GM19193 (cell line): ENCODE measurements around the gene PSMG3.

Experiments used
- POLR2A ChIP-seq: IDR thresholded peaks from 4 replicates; pipeline ENCODE4 v1.6.1; 2011; ENCODE audit not compliant: insufficient read depth, insufficient read length; ENCODE audit errors: extremely low read depth

PSMG3 gene

DNA sequence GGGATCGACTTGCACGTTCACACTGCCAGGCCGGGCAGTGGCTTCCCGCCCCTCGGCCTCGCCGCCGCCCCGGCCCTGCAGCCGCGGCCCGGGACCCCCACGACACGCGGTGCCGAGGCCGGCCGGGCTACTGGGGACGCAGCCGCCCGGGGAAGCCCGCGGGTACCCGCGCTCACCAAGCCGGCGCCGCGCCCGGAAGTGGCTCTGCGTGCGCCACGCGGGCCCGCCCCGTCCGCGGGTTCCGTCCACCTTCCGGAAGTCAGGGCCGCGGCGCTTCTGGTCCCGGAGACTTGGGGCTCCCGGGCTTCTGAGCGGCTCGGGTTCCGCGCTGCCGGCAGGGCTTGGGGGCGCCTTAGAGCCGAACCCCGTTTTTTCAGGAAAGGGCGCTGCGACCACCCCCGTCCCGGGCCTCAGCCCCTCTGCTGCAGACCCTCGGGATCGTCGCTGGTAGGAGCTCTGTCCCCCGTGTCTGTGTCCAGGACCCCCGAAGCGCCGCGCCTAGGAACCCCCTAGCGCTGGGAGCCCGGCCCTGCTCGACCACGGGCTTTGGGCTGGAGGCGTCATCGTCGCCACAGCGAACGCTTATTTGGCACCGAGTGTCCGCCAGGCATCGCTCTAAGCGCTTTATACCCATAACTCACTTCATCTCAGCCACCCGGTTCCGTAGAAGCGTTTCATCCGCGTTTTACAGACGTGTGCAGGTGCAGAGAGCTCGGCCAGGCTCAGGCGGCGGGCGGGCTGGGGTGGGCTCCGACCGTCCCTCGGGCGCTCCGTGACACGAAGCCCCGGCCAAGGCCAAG lies at the start of gene PSMG3:
Gene PSMG3, minus strand, starts transcription at position 200 of the 800 bp plus-strand sequence. CDS start 693 bp downstream, outside the sequence.
- peak; percentile 91 for TF ChIP-seq POLR2A

DNA sequence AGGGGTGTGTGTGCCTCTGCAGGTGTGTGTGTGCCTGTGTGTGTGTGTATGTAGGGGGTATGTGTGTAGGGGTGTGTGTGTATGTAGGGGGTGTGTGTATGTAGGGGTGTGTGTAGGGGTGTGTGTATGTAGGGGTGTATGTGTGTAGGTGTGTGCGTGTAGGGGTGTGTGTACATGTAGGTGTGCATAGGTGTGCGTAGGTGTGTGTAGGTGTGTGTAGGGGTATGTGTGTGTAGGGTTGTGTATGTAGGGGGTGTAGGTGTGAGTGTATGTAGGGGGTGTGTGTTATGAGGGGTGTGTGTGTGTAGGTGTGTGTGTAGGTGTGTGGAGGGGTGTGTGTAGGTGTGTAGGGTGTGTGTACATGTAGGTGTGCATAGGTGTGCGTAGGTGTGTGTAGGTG lies 48.6 kb upstream of the PSMG3 start:
- TF ChIP-seq POLR2A: no peak

DNA sequence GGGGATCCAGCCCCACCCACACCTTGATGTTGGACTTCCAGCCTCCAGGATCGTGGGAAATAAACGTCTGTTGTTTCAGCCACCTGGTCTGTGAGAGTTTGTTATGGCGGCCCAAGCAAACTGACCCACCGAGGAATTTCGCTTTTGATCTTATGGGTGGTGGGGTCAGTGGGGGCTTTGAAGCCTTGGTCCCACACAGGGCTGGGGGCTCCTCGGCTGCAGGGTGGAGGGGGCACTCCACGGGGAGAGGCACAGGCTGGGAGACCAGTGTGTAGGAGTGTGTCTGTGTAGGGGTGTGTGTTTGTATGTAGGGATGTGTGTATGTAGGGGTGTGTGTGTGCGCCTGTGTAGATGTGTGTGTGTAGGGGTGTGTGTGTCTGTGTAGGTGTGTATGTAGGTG lies 48.1 kb upstream of the PSMG3 start:
- TF ChIP-seq POLR2A: no peak

GRCh38 chr7:1616741-1617140 lies 46.9 kb upstream of the PSMG3 start:
- TF ChIP-seq POLR2A: no peak

DNA sequence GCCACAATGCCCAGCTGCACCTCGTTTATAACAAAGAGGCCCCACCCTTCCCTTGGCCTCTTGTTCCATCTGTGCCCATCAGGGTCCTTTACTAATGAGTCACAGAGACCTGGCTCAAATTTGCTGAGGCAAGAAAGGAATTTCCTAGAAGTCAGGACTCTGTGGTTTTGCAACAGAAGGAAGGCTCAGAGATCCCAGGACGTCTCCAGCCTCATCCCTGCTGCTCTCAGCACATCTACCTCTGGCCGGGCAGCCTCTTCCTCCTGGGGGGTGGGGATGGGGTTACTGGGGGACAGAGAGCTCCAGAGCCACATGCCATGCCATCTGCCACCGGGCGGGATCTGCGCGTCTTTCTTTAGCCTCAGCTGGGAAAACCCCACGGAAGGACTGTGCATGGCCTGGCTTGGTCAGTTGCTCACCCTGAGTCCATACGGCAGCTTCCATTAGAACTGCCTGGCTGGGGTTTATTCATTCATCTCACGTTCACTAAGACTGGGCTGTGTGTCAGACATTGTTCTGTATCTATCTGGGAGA lies 41.9 kb upstream of the PSMG3 start:
- TF ChIP-seq POLR2A: no peak

GRCh38 chr7:1610678-1611302 lies 41.0 kb upstream of the PSMG3 start:
- TF ChIP-seq POLR2A: no peak

GRCh38 chr7:1610013-1610677 lies 40.3 kb upstream of the PSMG3 start:
- TF ChIP-seq POLR2A: no peak

DNA sequence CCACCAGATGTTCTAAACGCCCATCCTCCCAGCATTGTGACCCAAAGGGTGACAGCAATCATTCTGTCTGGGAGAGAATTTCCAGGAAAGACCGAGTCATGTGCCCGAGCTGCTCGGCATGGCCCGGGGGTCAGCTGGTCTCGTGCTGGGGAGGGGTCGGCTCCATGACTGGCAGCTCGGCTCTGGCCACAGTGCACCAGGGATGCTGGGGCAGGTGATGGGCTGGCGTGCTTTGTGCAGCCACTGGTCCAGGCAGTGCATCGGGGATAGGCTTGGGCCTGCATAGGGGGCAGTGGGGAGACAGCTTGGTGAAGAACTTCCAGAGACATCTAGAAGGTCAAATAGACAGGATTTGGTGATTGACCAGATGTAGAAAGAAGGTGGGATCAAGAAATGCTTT lies 39.2 kb upstream of the PSMG3 start:
- no peak for TF ChIP-seq POLR2A

- TF ChIP-seq POLR2A: no peak
Observed at GRCh38 chr7:1608318-1608717, 38.5 kb upstream of the PSMG3 start.

GRCh38 chr7:1607696-1608095 lies 37.9 kb upstream of the PSMG3 start:
- no peak for TF ChIP-seq POLR2A

- TF ChIP-seq POLR2A: no peak
Observed at GRCh38 chr7:1607001-1607400, 37.2 kb upstream of the PSMG3 start.

- no peak for TF ChIP-seq POLR2A
Observed at GRCh38 chr7:1604383-1604782, 34.6 kb upstream of the PSMG3 start.

- no peak for TF ChIP-seq POLR2A
Observed at GRCh38 chr7:1603346-1604225, 33.8 kb upstream of the PSMG3 start.

DNA sequence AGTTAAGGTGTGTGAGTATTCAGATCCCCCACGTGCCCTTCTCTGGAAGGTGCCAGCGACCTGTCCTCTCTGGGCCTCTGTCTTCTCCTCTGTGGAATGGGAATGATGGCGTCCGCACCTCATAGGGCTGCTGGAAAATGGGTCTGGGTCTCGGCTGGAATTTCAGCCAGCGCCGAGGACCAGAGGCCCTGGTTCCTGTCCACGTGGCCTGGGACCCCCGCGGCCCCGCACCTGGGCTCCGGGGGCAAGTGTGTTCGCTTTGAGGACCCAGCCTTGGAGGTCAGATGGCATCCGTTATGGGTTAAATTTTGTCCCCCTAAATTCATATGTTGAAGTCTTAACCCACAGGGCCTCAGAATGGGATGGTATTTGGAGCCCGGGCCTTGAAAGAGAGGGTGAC lies 32.6 kb upstream of the PSMG3 start:
- no peak for TF ChIP-seq POLR2A
